Pancreas (tissue), 10 donors: ENCODE measurements around the gene SLC26A11. TPM values are rescaled to one million over a fixed set of nuclear protein-coding genes. Genes with fewer than 3 reads are reported as not detected.

Experiments used
- ATAC-seq, 4 donors: fragments of 200-7000 bp; cut with Tn5 transposase; one replicate each; pipeline versions ENCODE4 v1.8.0 to v1.9.1; 2020; ENCODE audit warnings: mild to moderate bottlenecking in 4 of 4, moderate library complexity in 4 of 4
- DNase-seq, 6 donors: peaks; one replicate each; pipeline ENCODE4 v3.0.0-alpha.2; 2020
- FAIRE-seq: peaks from 2 replicates; lab custom pipeline; 2012; peaks lifted over from hg19 to GRCh38; lab: Jason Lieb, UNC
- H3K27ac ChIP-seq, 4 donors: fragments of 200-600 bp; sonication (generic); 1 replicate in 3 of 4; 2 replicates in 1 of 4; pipeline versions ENCODE4 v1.5.0 to v1.8.0; 2020
- H3K27me3 ChIP-seq, 4 donors: fragments of 200-600 bp; one replicate each; pipeline ENCODE4 v1.8.0; 2021
- H3K36me3 ChIP-seq, 3 donors: fragments of 200-600 bp; sonication (generic) in 1 of 3; one replicate each; pipeline versions ENCODE4 v1.5.0 to v1.8.0; 2020 to 2021
- H3K4me1 ChIP-seq, 3 donors: fragments of 200-600 bp; one replicate each; pipeline ENCODE4 v1.8.0; 2021
- H3K4me3 ChIP-seq, 4 donors: fragments of 200-600 bp; sonication (generic) in 2 of 4; one replicate each; pipeline versions ENCODE4 v1.5.0 to v1.8.0; 2020 to 2021
- H3K9me3 ChIP-seq, 4 donors: fragments of 200-600 bp; one replicate each; pipeline ENCODE4 v1.8.0; 2021
- CTCF ChIP-seq, 4 donors: fragments of 200-600 bp; sonication (generic) in 3 of 4; IDR thresholded peaks; one replicate each; pipeline versions ENCODE4 v1.5.0 to v1.8.0; 2021; ENCODE audit warnings: antibody characterized with exemption in 4 of 4
- WGBS, 2 donors: extraction: QIAGEN DNeasy Blood & Tissue Kit; methylation state at CpG; one replicate each; pipeline ENCODE4 v1.1.7; 2013; 5-methylcytosine and 5-hydroxymethylcytosine counted together
- intact Hi-C, 3 donors: fragments of 100-400 bp; cut with DNase I; formaldehyde crosslinking; loops; one replicate each; pipeline versions ENCODE4 v1.11.1 to v1.14.2; 2022
- polyA plus RNA-seq, 2 donors: library from polyadenylated mRNA; stranded (reverse); fragments of 200-250 nt; gene quantifications; one replicate each; pipeline ENCODE4 v1.2.3, GENCODE V29; 2013
- total RNA-seq, 6 donors: library from RNA; stranded (reverse); fragmentation: NEBNext Ultra II Directional in 4 of 6; extraction: Animal tissue kit (Norgen Biotek cat#: 25700) in 4 of 6; gene quantifications; one replicate each; pipeline versions ENCODE4 v1.2.1 to v1.2.4, GENCODE V29; 2021 to 2023
- donor health status: healthy with polysubstance abuse.
- donor health status: DM: no; HTN: no; CAD: no; lungs with moderate emphysema.
- donor health status: DM: no; HTN: no; CAD: no.
- donor health status: control.
- donor health status: control.
- donor health status: Bipolar disorder and iron deficiency.
- donor health status: DM: yes; HTN: yes; CAD: no.
- donor health status: DM: no; HTN: no; CAD: no.
- donor health status: DM: no; HTN: no; CAD: no.
- donor health status: DM: yes; HTN: yes; CAD: no.

The SLC26A11 gene
- 10 to 100 TPM in 1 of 6 donors, 1 to 10 TPM in 5; 5.1 to 11.9 (median 8.3) TPM for total RNA-seq
- polyA plus RNA-seq: 10 to 100 TPM; 19.3 to 23.6 TPM

DNA sequence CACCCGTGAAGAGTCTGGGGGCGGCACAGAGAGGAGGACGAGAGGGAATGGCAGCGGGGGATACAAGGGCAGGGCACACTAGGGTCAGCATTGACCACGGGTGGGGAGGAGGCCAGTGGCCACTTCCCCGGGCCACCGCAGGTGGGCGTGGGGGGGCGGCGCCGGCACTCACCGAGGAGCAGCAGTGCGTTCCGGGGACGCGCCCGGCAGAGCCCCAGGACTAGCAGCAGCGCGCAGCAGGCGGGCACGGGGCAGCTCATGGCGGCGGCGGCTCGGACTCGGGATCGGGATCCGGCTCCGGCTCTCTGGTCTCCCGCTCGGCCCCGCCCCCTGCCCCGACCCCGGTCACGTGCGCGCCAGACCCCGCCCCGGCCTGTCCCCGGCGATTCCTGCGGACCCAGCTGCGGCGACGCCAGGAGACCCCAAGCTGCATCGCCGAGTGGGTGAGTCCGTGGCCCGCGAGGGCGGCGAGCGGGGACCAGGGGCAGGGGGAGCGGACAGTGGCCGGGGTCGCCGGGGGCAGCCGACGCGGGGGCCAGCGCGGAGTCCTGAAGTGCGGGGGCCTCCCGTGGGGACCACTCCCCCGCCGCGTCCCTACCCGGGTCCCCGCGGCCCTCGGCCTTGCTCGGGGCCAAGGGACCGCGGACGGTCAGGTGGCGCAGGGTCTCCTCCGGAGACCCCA is at the start of gene SLC26A11, which contains the start of gene SGSH:
Gene SLC26A11, plus strand, starts transcription at position 374 of the 682 bp plus-strand sequence. CDS start 1,134 bp downstream, outside the sequence.
Gene SGSH, minus strand, starts transcription at position 280 of the 682 bp plus-strand sequence. Its CDS starts 20 bp downstream, at position 260.
- Histone ChIP-seq H3K36me3 (no peaks in the 10 kb centered on the region), H3K4me3 (peak within 1 kb of the TSS; percentile 58 to 98 (median 70)), H3K9me3 (no peaks in the 10 kb centered on the region), H3K27ac (peak within 1 kb of the TSS; percentile 67 to 76 (median 71)), H3K4me1 (peaks cover 0 to 2% (median 0%) of the 10 kb centered on the region in 3 donors), H3K27me3 (no peaks in the 10 kb centered on the region)
- DNase-seq: peak; percentile 75 to 93 (median 84)
- WGBS, 2 donors: 0 to 1% methylated on average over 42 to 77 of the region's 77 CpGs
- peak; percentile 90 to 96 (median 94) for ATAC-seq
- intact Hi-C loops: no loop called here
- no peak for TF ChIP-seq CTCF (IDR thresholded peaks at IDR 0.05)
- no peak for FAIRE-seq

DNA sequence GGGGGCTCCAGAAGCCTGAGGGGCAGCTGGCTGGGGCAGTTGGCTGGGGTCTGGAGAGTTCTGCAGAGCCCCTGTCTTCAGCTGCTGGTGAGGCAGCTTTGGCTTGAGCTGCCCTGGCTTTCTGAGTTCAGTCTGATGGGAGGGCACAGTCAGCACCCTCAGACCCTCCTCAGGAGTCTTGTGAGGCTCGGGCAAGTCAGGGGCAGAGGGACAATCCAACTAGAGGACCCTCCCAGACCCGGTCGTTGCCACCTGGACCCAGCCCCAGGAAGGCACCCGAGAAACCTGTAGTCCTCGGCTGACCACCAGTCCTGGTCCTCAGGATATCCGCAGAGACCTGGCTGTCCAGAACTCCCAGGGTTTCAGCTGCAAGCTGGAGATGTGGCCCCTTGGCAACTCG is 48.5 kb upstream of the SLC26A11 start:
- FAIRE-seq (no peak), DNase-seq (no peak), ATAC-seq (no peak)
- WGBS, 2 donors: 57 to 65% methylated on average over 7 of the region's 7 CpGs
- Histone ChIP-seq H3K27me3 (no peaks in the 10 kb centered on the region), H3K4me3 (no peak overlapping the region), H3K36me3 (no peaks in the 10 kb centered on the region), H3K9me3 (no peaks in the 10 kb centered on the region), H3K27ac (no peak overlapping the region), H3K4me1 (no peaks in the 10 kb centered on the region)
- TF ChIP-seq CTCF (IDR thresholded peaks at IDR 0.05): no peak
- intact Hi-C loops: no loop called here

- intact Hi-C loops: no loop called here
- no peak overlapping the region for H3K27ac ChIP-seq
- H3K9me3 ChIP-seq: no peaks in the 10 kb centered on the region
- TF ChIP-seq CTCF (IDR thresholded peaks at IDR 0.05): no peak
- H3K27me3 ChIP-seq: no peaks in the 10 kb centered on the region
- no peak overlapping the region for H3K4me3 ChIP-seq
- DNase-seq: no peak
- no peak for FAIRE-seq
- no peaks in the 10 kb centered on the region for H3K4me1 ChIP-seq
- WGBS, 2 donors: 80 to 88% methylated on average over 12 of the region's 12 CpGs
- ATAC-seq: no peak
- H3K36me3 ChIP-seq: no peaks in the 10 kb centered on the region
Observed at GRCh38 chr17:80173126-80173525, 47.1 kb upstream of the SLC26A11 start.

DNA sequence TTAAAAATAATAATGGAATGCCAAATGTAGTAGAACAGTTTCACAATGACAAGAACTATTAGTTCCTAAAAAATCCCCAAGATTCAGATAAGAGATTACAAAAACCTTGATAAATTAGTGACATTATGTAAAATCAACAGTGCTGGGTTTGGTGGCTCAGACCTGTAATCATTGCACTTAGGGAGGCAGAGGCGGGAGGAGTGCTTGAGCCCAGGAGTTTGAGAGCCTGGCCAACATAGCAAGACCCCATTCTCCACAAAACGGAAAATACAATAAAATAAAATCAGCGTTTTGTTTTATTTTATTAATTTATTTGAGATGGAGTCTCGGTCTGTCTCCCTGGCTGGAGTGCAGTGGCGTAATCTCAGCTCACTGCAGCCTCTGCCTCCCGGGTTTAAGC is 46.3 kb upstream of the SLC26A11 start:
- 89% methylated on average over 6 of the region's 6 CpGs for WGBS, 2 donors
- TF ChIP-seq CTCF (IDR thresholded peaks at IDR 0.05): no peak
- no peaks in the 10 kb centered on the region for H3K9me3 ChIP-seq
- no peaks in the 10 kb centered on the region for H3K4me1 ChIP-seq
- DNase-seq: no peak
- intact Hi-C loops: no loop called here
- no peak for ATAC-seq
- no peaks in the 10 kb centered on the region for H3K27me3 ChIP-seq
- H3K27ac ChIP-seq: no peak overlapping the region
- no peaks in the 10 kb centered on the region for H3K36me3 ChIP-seq
- H3K4me3 ChIP-seq: no peak overlapping the region
- no peak for FAIRE-seq

DNA sequence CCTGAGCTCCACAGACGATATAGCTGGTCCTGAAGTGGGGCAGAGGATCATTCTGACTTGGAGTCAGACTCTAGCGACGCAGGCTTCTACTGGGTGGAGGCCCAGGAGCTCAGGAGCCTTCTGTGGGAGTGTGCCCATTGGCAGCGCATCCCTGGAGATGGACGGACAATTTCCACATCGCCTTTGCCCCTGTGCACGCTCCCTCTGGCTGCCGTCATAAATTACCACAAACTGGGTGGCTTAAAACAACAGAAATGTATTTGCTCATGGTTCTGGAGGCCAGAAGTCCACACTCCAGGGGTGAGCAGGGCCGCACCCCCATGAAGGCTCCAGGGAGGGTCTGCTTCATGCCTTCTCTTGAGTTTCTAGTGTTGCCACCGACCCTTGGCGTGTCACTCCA is 43.5 kb upstream of the SLC26A11 start:
- Histone ChIP-seq H3K27ac (no peak overlapping the region), H3K27me3 (no peaks in the 10 kb centered on the region), H3K4me1 (no peaks in the 10 kb centered on the region), H3K9me3 (no peaks in the 10 kb centered on the region), H3K4me3 (no peak overlapping the region), H3K36me3 (no peaks in the 10 kb centered on the region)
- intact Hi-C loops: no loop called here
- 82 to 85% methylated on average over 11 of the region's 11 CpGs for WGBS, 2 donors
- FAIRE-seq (no peak), ATAC-seq (no peak), DNase-seq (no peak)
- TF ChIP-seq CTCF (IDR thresholded peaks at IDR 0.05): no peak
